Coronary artery (tissue), 2 donors: ENCODE data around the gene PNPLA2.
A peak's percentile ranks its signal among the peaks of the same experiment; 100 is the strongest.

Experiments used
- DNase-seq: peaks from one replicate; pipeline ENCODE4 v3.0.0-alpha.2; 2017; ENCODE audit warnings: low spot score
- H3K27ac ChIP-seq, 2 donors: fragments of 200-600 bp; sonication (generic); one replicate each; pipeline ENCODE4 v1.5.1; 2016 to 2019
- H3K4me3 ChIP-seq: fragments of 200-600 bp; sonication (generic); 2 replicates; pipeline ENCODE4 v1.5.1; 2016; ENCODE audit warnings: mild to moderate bottlenecking, moderate library complexity
- CTCF ChIP-seq: fragments of 200-600 bp; sonication (generic); IDR thresholded peaks from one replicate; pipeline ENCODE4 v1.5.1; 2019; ENCODE audit warnings: antibody characterized with exemption

Gene PNPLA2

GRCh38 chr11:797296-798092 lies 21.2 kb upstream of the PNPLA2 start:
- TF ChIP-seq CTCF: no peak
- H3K27ac ChIP-seq: peak overlapping the region; percentile 66 to 86
- DNase-seq: peak; percentile 87
- H3K4me3 ChIP-seq: peak overlapping the region; percentile 87

- H3K4me3 ChIP-seq: peak within 1 kb of the TSS; percentile 87
- H3K27ac ChIP-seq: peak within 1 kb of the TSS; percentile 66 to 86
- TF ChIP-seq CTCF: peak; percentile 89
- no peak for DNase-seq
These were observed 20.5 kb upstream of the PNPLA2 start, which contains the start of gene SLC25A22 for GRCh38 chr11:798093-798713. TSS of gene SLC25A22 (minus strand) at chr11:798281. CDS start at chr11:795006, 3,275 bp downstream.

GRCh38 chr11:799641-800316 lies 18.9 kb upstream of the PNPLA2 start:
- TF ChIP-seq CTCF: no peak
- Histone ChIP-seq H3K27ac (no peak overlapping the region), H3K4me3 (no peak overlapping the region)
- no peak for DNase-seq

GRCh38 chr11:800473-800872 lies 18.2 kb upstream of the PNPLA2 start:
- TF ChIP-seq CTCF: no peak
- Histone ChIP-seq H3K4me3 (no peak overlapping the region), H3K27ac (no peak overlapping the region)
- no peak for DNase-seq

DNA sequence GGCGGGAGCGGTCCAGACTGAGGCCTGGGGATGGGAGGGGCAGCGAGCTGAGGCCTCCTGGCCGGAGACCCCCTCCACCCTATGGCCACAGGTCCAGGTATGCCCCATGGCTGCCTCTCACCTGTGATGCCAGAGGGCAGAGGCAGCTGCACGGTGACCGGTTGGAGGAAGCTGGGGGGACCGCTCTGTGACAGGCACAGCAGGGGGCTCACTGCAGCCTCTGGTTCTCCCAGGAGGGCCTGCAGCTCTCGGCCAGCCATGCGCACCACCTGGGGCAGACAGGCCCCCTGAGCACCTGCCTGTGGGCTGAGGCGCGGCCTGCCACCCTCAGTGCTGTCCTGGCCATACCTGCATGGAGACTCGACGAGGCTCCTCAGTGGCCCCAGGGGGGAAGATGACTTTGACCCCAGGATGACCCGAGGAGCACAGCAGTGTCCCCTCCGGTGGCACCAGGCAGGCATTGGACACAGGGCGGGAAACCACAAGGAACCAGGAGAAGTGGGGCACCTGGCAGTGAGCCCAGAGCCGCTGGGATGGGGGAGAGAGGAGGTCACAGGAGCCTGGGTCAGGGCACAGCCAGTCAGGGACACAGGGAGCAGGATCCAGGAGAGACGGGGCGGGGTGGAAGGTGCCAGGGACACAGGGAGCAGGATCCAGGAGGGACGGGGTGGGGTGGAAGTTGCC lies 17.5 kb upstream of the PNPLA2 start:
- DNase-seq: no peak
- no peak overlapping the region for H3K27ac ChIP-seq
- no peak for TF ChIP-seq CTCF
- no peak overlapping the region for H3K4me3 ChIP-seq

DNA sequence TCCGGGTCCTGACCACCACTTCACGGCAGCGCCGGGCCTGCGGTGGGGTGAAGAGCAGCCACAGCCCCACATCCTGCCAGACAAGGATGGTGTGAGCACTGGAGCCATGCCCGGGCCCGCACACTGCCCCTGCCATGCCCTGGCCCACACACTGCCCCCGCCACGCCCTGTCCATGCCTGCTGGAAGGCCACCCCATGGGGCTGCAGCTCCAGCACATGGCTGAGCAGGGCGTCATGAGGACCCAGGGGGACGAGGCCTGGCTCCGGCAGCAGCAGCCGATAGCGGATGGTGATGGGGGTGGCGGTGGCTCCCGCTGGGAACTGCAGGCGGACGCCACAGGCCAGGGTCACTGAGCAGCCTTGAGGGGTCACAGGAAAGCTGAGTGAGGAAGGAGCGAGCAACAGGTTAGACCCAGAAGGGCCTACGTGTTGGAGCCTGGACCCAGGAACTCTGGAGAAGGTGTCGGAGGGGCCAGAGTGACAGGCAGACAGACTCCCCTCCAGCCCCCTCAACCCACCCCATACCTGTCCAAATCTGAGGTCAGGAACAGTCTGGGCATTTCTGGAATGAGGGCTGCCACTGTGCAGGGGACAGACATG lies 16.6 kb upstream of the PNPLA2 start:
- Histone ChIP-seq H3K27ac (no peak overlapping the region), H3K4me3 (no peak overlapping the region)
- TF ChIP-seq CTCF: no peak
- no peak for DNase-seq
